ENCODE measurements around the gene WDR73.

WDR73 gene

DNA sequence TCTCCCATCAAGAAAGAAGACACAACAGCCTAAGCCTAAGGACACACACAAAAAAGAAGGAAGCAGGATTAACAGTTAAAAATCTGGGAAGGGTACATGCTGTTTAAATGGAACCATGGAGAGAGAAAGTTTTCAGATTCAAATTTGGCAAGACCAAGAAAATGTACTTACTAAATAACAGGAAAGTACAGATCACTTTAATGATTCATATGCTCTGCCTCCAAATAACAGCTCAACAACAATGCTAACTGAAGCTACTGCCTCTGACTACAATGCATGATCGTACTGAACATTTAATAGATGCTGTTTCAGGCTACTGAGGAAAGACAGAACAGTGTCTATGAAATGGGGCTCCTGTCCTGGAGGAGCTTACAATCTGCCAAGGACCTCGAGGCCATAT, 12.3 kb upstream of the WDR73 start:
- peak overlapping the region; percentile 9 to 38 for H3K27ac Mint-ChIP-seq
- H3K9me3 Mint-ChIP-seq, result no peaks in the 10 kb centered on the region
- no peak overlapping the region for H3K4me3 Mint-ChIP-seq
- H3K27me3 Mint-ChIP-seq, result no peaks in the 10 kb centered on the region
- DNase-seq, result no peak
- peaks cover 18% of the 10 kb centered on the region for H3K4me1 Mint-ChIP-seq
- no peak for ATAC-seq

GRCh38 chr15:84661001-84661400, 6.9 kb upstream of the WDR73 start:
- no peak overlapping the region for H3K4me3 Mint-ChIP-seq
- H3K9me3 Mint-ChIP-seq, result no peaks in the 10 kb centered on the region
- no peak overlapping the region for H3K27ac Mint-ChIP-seq
- peaks cover 30% of the 10 kb centered on the region for H3K4me1 Mint-ChIP-seq
- DNase-seq (no peak), ATAC-seq (no peak)
- H3K27me3 Mint-ChIP-seq, result peaks cover 6% of the 10 kb centered on the region

GRCh38 chr15:84659904-84660781, 6.1 kb upstream of the WDR73 start:
- peak overlapping the region in 1 of 2 donors; percentile 44 for H3K27ac Mint-ChIP-seq
- peaks cover 31% of the 10 kb centered on the region for H3K4me1 Mint-ChIP-seq
- no peak overlapping the region for H3K4me3 Mint-ChIP-seq

GRCh38 chr15:84658788-84659411, 4.8 kb upstream of the WDR73 start:
- DNase-seq (no peak), ATAC-seq (no peak)
- H3K4me3 Mint-ChIP-seq, result peak overlapping the region; percentile 71 to 83
- peaks cover 41% of the 10 kb centered on the region for H3K4me1 Mint-ChIP-seq
- no peak overlapping the region for H3K27ac Mint-ChIP-seq
- H3K27me3 Mint-ChIP-seq, result peaks cover 6% of the 10 kb centered on the region
- no peaks in the 10 kb centered on the region for H3K9me3 Mint-ChIP-seq

More at GRCh38 chr15:84659904-84660781, 6.1 kb upstream of the WDR73 start:
- Mint-ChIP-seq H3K27me3 (peaks cover 6% of the 10 kb centered on the region), H3K9me3 (no peaks in the 10 kb centered on the region)
- no peak for ATAC-seq
- no peak for DNase-seq

- Mint-ChIP-seq H3K9me3 (no peaks in the 10 kb centered on the region), H3K4me3 (peak within 1 kb of the TSS; percentile 76 to 83), H3K4me1 (peaks cover 48% of the 10 kb centered on the region), H3K27me3 (peaks cover 6% of the 10 kb centered on the region), H3K27ac (peak within 1 kb of the TSS in 1 of 2 donors; percentile 89)
- DNase-seq, result peak; percentile 84 to 87
- peak; percentile 84 for ATAC-seq
Measured at GRCh38 chr15:84658080-84658787, 4.2 kb upstream of the WDR73 start, which contains the start of gene NMB. NMB (minus strand) TSS chr15:84658199; CDS start chr15:84658152, 47 bp downstream.

DNA sequence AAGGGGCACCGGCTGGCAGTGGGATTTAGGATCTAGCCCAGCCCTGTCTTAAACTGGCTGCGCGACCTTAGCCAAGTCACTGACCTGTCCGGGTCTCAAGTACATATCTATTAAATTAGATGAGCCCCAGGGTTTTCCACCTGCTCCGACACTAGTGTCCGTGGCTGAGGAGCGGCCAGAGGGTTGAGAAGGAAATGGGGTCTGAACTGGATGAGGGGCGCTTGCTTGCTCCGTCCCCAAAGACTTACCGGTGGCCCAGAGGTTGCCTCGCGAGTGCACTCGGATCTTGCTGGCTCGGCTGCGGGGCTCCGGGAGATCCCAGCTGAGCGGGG, 3.6 kb upstream of the WDR73 start:
- no peak for ATAC-seq
- no peak for DNase-seq
- Mint-ChIP-seq H3K4me3 (peak overlapping the region; percentile 76 to 83), H3K27me3 (peaks cover 6% of the 10 kb centered on the region), H3K9me3 (no peaks in the 10 kb centered on the region), H3K4me1 (peaks cover 53% of the 10 kb centered on the region), H3K27ac (no peak overlapping the region)

DNA sequence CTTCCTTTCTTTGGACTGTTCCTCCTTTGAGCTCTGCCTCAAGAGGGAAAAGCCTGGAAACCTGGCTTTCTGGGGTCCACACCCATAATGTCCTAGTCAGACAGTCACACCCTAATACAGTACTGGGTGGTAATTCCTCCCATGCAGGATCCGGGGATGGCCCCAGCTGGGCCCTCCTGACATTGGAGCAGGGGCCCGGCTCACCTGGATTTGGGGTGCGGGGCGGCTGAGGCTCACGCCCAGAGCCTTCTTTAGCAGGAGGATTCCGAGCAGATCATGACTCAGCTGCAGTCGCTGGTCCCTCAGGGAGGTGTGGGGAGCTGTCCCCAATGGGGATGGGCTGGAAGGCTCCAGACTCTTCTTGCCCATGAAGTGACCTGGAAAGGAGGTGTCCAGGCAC, 2.9 kb upstream of the WDR73 start:
- H3K4me3 Mint-ChIP-seq, result peak overlapping the region; percentile 76 to 83
- ATAC-seq (no peak), DNase-seq (no peak)
- H3K27ac Mint-ChIP-seq, result peak overlapping the region in 1 of 2 donors; percentile 87
- no peaks in the 10 kb centered on the region for H3K9me3 Mint-ChIP-seq
- H3K27me3 Mint-ChIP-seq, result peaks cover 6% of the 10 kb centered on the region
- peaks cover 60% of the 10 kb centered on the region for H3K4me1 Mint-ChIP-seq

GRCh38 chr15:84654689-84655453, 788 bp upstream of the WDR73 start:
- ATAC-seq (peak; percentile 62), DNase-seq (peak; percentile 72 to 84)
- Mint-ChIP-seq H3K27ac (peak overlapping the region in 1 of 2 donors; percentile 97), H3K9me3 (no peaks in the 10 kb centered on the region), H3K4me1 (peaks cover 65% of the 10 kb centered on the region), H3K4me3 (peak overlapping the region; percentile 99 to 100), H3K27me3 (peaks cover 6% of the 10 kb centered on the region)

GRCh38 chr15:84653584-84653909, 536 bp downstream of the WDR73 start:
- Mint-ChIP-seq H3K9me3 (no peaks in the 10 kb centered on the region), H3K27me3 (peaks cover 6% of the 10 kb centered on the region), H3K4me1 (peaks cover 59% of the 10 kb centered on the region), H3K27ac (peak overlapping the region; percentile 97 to 98), H3K4me3 (peak overlapping the region; percentile 99 to 100)
- ATAC-seq, result no peak
- no peak for DNase-seq

DNA sequence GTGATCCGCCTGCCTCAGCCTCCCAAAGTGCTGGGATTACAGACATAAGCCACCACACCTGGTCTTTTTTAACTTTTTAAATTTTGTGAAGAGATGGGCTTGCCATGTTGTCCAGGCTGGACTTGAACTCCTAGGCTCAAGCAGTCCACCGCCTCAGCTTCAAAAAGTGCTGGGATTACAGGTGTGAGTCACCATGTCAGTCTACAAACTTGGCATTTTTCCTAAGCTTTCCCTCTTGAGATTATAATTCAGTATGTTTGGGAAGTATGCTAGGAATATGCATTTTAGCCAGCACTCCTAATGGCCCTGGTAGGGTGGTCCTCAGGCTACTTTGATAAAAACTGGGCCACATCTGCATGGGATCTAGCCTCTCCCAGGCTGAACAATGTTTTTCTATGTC, 4.4 kb downstream of the WDR73 start:
- ATAC-seq (no peak), DNase-seq (no peak)
- Mint-ChIP-seq H3K4me3 (no peak overlapping the region), H3K27ac (peak overlapping the region in 1 of 2 donors; percentile 95), H3K27me3 (no peaks in the 10 kb centered on the region), H3K9me3 (no peaks in the 10 kb centered on the region), H3K4me1 (peaks cover 62% of the 10 kb centered on the region)

DNA sequence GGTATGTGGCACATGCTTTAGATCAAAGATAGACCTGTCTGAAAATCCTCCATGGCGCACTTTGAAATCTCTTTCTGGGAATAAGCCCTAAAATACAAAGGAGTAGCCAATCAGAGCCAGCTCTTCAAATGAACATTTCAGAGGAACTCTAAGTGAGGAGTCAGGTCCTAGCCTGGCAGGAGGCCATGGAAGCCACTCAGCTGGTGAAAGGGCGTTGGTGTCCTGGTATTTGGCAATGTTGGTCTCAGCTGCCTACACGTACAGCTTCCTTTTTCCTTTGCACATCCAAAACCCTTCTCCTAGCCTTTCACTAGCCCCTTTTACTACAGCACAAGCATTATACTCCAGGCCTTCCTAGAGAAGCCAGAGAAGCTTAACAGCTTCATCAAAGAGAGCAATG, 5.5 kb downstream of the WDR73 start:
- DNase-seq (no peak), ATAC-seq (no peak)
- peak overlapping the region; percentile 11 to 60 for H3K27ac Mint-ChIP-seq
- no peaks in the 10 kb centered on the region for H3K27me3 Mint-ChIP-seq
- H3K4me1 Mint-ChIP-seq, result peaks cover 53% of the 10 kb centered on the region
- H3K9me3 Mint-ChIP-seq, result no peaks in the 10 kb centered on the region
- H3K4me3 Mint-ChIP-seq, result no peak overlapping the region

- Mint-ChIP-seq H3K27ac (peak overlapping the region in 1 of 2 donors; percentile 60), H3K27me3 (no peaks in the 10 kb centered on the region), H3K4me3 (no peak overlapping the region), H3K4me1 (peaks cover 45% of the 10 kb centered on the region), H3K9me3 (no peaks in the 10 kb centered on the region)
- DNase-seq (no peak), ATAC-seq (no peak)
Measured at GRCh38 chr15:84647726-84648125, 6.4 kb downstream of the WDR73 start.

- ATAC-seq, result no peak
- Mint-ChIP-seq H3K27ac (peak overlapping the region; percentile 25 to 71), H3K9me3 (no peaks in the 10 kb centered on the region), H3K4me3 (no peak overlapping the region), H3K27me3 (no peaks in the 10 kb centered on the region), H3K4me1 (peaks cover 32% of the 10 kb centered on the region)
- no peak for DNase-seq
Measured at GRCh38 chr15:84645997-84646396, 8.1 kb downstream of the WDR73 start.

DNA sequence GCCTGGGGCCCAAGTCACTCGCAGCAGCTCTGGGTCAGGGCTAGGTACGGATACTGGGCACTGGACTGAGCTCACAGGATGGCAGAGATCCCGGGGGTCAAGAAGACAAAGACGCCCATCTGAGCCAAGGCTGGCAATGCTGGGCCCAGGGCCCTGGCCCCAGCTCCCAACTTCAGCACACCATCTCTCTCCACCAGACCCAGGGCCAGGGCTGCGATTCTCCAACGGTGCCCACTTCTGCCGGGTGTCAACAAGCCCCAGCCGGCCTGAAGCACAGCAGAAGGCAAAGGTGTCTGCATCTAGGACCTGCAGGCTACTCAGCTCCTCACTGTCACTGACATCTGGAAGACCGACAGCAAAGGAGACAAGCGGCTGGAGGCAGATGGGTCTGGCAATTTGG, 8.6 kb downstream of the WDR73 start:
- no peak for ATAC-seq
- peaks cover 35% of the 10 kb centered on the region for H3K4me1 Mint-ChIP-seq
- no peak for DNase-seq
- no peaks in the 10 kb centered on the region for H3K27me3 Mint-ChIP-seq
- no peaks in the 10 kb centered on the region for H3K9me3 Mint-ChIP-seq
- H3K4me3 Mint-ChIP-seq, result no peak overlapping the region
- H3K27ac Mint-ChIP-seq, result peak overlapping the region in 1 of 2 donors; percentile 90

- ATAC-seq (no peak), DNase-seq (no peak)
- Mint-ChIP-seq H3K9me3 (no peaks in the 10 kb centered on the region), H3K4me3 (no peak overlapping the region), H3K27ac (peak overlapping the region in 1 of 2 donors; percentile 48), H3K4me1 (peaks cover 31% of the 10 kb centered on the region), H3K27me3 (no peaks in the 10 kb centered on the region)
Measured at GRCh38 chr15:84643838-84644237, 10.2 kb downstream of the WDR73 start.

Measured in stimulated activated naive CD8-positive, alpha-beta T cell treated with anti-CD3 and anti-CD28 coated beads, Interleukin-15, amount 100 ng/mL, for 72 hours (primary cell).